Measurements from ENCODE around the gene HAVCR1.
"Not testable (repeated sequence)": the region's sequence is repeated elsewhere in the genome, so short reads cannot be mapped to it uniquely, and the experiment has no call there.

Gene HAVCR1

GRCh38 chr5:157049605-157050004 is 9.3 kb downstream of the HAVCR1 start:
- no peak for DNase-seq

- no peak for DNase-seq
These were observed 11.0 kb downstream of the HAVCR1 start for GRCh38 chr5:157047898-157048297.

DNA sequence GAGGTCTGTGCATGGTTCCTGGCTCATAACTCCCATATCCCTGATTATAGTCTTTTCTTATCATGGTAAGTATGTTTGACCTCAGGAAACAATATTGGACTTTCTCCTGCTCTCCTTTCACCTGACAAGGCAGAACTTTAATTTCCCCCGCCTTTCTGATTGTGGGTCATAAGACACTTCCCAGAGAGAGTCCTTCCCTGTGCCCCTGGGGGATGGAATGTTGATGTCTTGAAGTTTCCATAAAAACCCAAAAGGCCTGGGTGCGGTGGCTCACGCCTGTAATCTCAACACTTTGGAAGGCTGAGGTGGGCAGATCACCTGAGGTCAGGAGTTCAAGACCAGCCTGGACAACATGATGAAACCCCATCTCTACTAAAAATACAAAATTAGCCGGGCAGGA is 11.9 kb downstream of the HAVCR1 start:
- not testable (repeated sequence) for DNase-seq

DNA sequence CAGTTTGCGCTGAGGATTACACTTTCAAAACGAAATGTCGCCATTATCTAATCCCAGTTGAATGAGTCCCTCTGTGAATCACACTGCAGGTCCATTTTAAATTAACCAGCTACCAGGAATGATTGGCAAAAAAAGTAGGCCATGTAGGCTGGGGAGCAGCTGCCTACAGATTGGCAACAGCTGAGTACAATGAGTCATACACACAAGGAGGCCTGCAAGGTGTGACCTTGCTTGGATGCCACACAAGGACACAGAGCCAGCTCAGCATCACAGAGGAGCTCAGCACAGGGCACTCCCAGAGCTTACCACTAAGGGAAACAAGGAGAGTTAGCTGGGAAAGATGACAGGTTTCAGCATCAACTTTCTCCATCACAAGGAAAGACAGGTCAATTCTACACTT is 12.9 kb downstream of the HAVCR1 start:
- peak; percentile 25 for DNase-seq

GRCh38 chr5:157045601-157046000 is 13.3 kb downstream of the HAVCR1 start:
- no peak for DNase-seq

- no peak for DNase-seq
These were observed 20.2 kb downstream of the HAVCR1 start for GRCh38 chr5:157038568-157039187.

DNA sequence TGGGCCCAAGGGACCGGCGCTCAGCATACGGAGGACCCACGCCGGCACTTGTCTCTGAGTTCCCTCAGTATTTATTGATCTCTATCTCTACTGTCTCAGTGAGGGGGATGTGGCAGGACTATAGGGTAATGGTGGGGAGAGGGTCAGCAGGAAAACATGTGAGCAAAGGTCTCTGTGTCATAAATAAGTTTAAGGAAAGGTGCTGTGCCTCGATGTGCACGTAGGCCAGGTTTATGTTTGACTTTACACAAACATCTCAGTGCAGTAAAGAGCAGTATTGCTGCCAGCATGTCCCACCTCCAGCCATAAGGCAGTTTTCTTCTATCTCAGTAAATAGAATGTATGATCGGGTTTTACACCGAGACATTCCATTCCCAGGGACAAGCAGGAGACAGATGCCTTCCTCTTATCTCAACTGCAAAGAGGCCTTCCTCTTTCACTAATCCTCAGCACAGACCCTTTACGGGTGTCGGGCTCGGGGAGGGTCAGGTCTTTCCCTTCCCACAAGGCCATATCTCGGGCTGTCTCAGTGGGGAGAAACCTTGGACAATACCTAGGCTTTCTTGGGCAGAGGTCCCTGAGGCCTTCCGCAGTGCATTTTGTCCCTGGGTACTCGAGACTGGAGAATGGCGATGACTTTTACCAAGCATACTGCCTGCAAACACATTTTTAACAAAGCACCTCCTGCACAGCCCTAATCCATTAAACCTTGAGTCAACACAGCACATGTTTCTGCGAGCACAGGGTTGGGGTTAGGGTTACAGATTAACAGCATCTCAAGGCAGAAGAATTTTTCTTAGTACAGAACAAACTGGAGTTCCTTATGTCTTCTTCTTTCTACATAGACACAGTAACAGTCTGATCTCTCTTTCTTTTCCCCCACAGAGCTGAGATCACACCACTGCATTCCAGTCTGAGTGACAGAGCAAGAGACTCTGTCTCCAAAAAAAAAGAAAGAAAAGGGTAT is 24.5 kb downstream of the HAVCR1 start:
- DNase-seq: not testable (repeated sequence)

- no peak for DNase-seq
These were observed 25.8 kb downstream of the HAVCR1 start for GRCh38 chr5:157033071-157033583.

DNA sequence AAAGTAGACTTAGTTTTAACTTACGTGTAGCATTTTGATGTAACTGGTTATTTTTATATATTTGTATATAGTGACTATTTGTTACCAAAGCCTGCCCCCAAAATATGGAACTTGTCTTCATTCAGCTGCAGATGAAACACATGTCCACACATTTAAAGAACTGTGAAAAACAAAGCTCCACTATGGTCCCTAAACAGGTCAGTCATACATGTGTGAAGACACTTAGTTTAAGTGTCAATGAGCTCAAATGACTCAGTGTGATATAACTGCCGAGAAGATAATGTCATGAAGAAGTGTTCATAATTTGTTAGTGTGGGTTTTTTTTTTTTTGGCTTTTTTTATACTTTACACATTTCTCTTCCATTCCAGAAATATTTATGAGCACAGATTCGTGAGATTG is 28.2 kb downstream of the HAVCR1 start:
- DNase-seq: peak; percentile 33

DNA sequence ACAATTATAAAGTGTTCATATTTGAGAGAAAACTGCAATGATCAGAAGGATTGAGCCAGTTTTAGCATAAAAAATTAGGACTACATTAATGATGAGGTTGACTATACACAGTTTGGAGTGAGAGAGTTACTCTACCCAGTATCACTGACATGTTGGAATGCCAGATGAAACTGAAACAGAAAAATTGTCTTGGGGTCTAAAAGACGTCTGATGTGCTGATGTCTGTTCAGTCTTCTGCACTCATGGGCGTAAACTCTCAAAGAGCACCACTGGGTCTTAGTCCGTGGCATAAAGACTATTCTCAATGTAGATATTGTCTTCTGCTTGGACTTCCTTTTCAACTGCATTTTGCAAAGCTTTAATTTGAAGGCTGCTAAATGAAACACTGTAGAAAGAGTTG is 29.5 kb downstream of the HAVCR1 start:
- DNase-seq: no peak

DNA sequence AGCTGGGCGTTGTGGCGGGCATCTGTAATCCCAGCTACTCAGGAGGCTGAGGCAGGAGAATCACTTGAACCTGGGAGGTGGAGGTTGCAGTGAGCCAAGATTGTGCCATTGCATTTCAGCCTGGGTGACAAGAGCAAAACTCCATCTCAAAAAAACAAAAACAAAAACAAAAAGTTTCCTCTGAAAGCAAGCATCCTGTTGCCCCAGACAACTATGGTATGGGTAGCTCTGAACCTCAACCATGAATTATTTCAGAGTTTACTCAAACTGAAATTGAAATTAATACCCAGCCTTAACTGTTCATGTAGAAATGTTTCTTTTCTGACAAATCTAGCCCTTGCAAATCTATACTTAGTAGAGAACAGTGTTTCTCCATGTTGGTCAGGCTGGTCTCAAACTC is 31.3 kb downstream of the HAVCR1 start:
- DNase-seq: peak; percentile 65

GRCh38 chr5:157026789-157027424 is 32.0 kb downstream of the HAVCR1 start:
- peak; percentile 41 for DNase-seq

GRCh38 chr5:157025093-157025698 is 33.7 kb downstream of the HAVCR1 start:
- peak; percentile 92 for DNase-seq

GRCh38 chr5:157024208-157024959 is 34.5 kb downstream of the HAVCR1 start:
- DNase-seq: no peak

- no peak for DNase-seq
These were observed 36.9 kb downstream of the HAVCR1 start for GRCh38 chr5:157022024-157022423.

- no peak for DNase-seq
These were observed 38.2 kb downstream of the HAVCR1 start for GRCh38 chr5:157020511-157021222.

- no peak for DNase-seq
These were observed 38.9 kb downstream of the HAVCR1 start for GRCh38 chr5:157020002-157020401.

DNA sequence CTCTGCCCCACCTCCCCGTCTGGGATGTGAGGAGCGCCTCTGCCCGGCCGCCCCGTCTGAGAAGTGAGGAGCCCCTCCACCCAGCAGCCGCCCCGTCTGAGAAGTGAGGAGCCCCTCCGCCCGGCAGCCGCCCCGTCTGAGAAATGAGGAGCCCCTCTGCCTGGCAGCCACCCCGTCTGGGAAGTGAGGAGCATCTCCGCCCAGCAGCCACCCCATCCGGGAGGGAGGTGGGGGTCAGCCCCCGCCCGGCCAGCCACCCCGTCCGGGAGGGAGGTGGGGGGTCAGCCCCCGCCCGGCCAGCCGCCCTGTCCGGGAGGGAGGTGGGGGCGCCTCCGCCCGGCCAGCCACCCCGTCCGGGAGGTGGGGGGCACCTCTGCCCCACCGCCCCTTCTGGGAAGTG is 44.8 kb downstream of the HAVCR1 start:
- not testable (repeated sequence) for DNase-seq

DNA sequence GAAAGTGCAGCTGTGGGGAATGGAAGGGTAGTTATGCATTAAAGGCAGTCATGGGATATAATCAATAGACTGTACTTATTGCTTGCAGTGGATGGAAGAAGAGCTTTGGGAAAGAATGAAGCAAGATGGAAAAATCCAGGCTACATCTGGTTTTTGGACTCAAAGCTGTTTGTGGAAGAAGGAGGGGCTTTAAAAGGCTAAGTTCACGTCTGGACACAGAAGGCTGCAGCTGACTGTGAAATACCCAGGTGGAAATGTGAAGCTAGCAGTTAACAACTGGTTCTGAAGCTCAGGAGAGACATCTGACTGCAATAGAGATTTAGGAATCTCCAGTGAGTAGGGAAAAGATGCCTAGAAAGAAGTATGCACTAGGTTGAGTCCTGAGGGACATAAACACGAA is 52.7 kb downstream of the HAVCR1 start:
- DNase-seq: no peak

DNA sequence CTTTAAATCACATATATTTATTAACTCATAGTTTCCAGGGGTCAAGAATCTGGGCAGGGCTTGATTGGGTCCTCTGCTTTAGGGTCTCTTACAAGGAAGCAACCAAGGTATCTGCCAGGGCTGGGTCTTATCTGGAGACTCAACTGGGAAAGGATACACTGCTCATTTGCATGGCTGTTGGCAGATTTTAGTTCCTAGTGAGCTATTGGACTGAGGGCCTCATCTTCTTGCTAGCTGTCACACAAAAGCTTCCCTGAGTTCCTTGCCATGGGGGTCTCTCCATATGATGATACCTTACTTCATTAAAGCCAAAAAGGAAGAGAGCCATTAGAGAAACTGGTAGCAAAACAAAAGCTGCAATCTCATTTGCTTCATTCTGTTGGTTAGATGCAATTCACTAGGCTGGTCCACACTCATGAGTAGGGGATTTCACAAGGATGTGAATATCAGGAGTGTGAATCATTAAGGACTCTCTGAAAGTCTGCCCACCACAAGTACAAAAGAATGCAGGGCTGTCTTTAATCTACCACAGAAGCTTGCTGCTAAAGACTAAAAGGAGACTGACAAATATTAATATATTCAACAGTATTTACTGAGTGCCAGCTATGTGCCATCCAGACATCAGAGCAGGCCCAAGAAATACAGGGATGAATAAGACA is 53.9 kb downstream of the HAVCR1 start:
- peak; percentile 31 for DNase-seq

DNA sequence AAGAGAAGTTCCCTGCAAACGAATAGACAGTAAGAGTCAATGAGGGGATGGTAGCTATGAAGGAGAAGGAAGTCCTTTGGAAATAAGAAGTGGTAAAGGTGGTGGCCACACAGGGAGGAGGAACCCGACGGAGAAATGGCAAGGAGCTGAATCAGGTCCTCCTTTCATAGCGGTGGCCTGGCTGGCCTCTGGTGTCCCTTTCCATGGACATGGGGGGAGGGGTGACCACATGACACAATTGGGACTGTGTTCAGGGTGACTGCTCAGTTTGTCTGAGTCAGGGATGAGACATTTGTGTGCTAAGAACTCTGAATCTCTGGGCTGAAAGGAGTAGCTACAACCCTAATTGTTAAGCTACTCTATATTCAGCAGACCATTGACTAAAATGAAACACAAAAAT is 67.2 kb downstream of the HAVCR1 start:
- DNase-seq: no peak

All from activated CD4-positive, alpha-beta T cell treated with anti-CD3 and anti-CD28 coated beads, Interleukin-2, Interleukin-6, amounts not matched to agents 100 ng/mL and 50 ng/mL, durations not matched to agents 16 hours and 8 hours (primary cell).